GM23248 (cell line): Measurements from ENCODE around the gene SMIM36.

Experiments
- EZH2 ChIP-seq: fragments of 200-600 bp; sonication (generic); IDR thresholded peaks from 2 replicates; pipeline ENCODE4 v1.6.1; 2018; ENCODE audit warnings: antibody characterized with exemption, mild to moderate bottlenecking; ENCODE audit not compliant: insufficient read depth, poor library complexity, severe bottlenecking
- EZH2phosphoT487 ChIP-seq: fragments of 200-600 bp; sonication (generic); IDR thresholded peaks from 2 replicates; pipeline ENCODE4 v1.6.1; 2018; ENCODE audit warnings: antibody characterized with exemption, moderate library complexity, mild to moderate bottlenecking, low read depth; ENCODE audit not compliant: insufficient read depth

GRCh38 chr17:55492781-55493341 is 18.4 kb downstream of the SMIM36 start:
- no peak for TF ChIP-seq EZH2phosphoT487
- no peak for TF ChIP-seq EZH2
